Duodenal mucosa (tissue), 2 donors: ENCODE measurements around the gene OSM.
A peak's percentile ranks its signal among the peaks of the same experiment; 100 is the strongest.

ENCODE experiments used
- H3K27ac ChIP-seq: one replicate; pipeline ENCODE4 v1.7.0; 2013; ENCODE audit warnings: low read depth, low read length
- H3K27me3 ChIP-seq, 2 donors: one replicate each; pipeline ENCODE4 v1.7.0; 2013; ENCODE audit warnings: low read length in 2 of 2, control low read depth in 1 of 2; ENCODE audit not compliant: insufficient read depth in 2 of 2, control insufficient read depth in 1 of 2
- H3K36me3 ChIP-seq, 2 donors: one replicate each; pipeline ENCODE4 v1.7.0; 2013; ENCODE audit warnings: low read length in 2 of 2, control low read depth in 1 of 2; ENCODE audit not compliant: insufficient read depth in 2 of 2, control insufficient read depth in 1 of 2
- H3K4me1 ChIP-seq, 2 donors: one replicate each; pipeline ENCODE4 v1.7.0; 2013; ENCODE audit warnings: low read length in 2 of 2, control low read depth in 1 of 2; ENCODE audit not compliant: insufficient read depth in 2 of 2, control insufficient read depth in 1 of 2
- H3K4me3 ChIP-seq, 2 donors: one replicate each; pipeline ENCODE4 v1.7.0; 2013; ENCODE audit warnings: low read length in 2 of 2, low read depth in 1 of 2
- H3K9ac ChIP-seq, 2 donors: one replicate each; pipeline ENCODE4 v1.7.0; 2013; ENCODE audit warnings: low read length in 2 of 2, low read depth in 1 of 2
- H3K9me3 ChIP-seq, 2 donors: one replicate each; pipeline ENCODE4 v1.7.0; 2013; ENCODE audit warnings: low read length in 2 of 2, control low read depth in 1 of 2; ENCODE audit not compliant: control insufficient read depth in 1 of 2

The OSM gene

DNA sequence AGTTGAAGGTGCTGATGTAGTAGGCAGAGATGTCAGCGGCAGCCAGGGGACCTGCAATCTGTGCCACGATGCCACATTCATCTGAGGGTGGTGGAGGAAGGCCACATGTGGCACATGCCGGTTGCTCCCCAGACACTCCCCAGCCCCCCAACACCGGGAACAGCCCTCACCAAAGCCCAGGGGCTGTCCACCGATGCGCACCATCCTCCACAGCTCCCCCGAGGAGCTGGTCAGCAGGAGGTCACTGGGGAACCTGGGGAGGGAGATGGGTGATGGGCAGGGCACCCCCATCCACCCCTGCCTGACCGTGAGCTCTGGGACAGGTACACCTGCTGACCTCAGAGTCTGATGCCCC, 19.2 kb upstream of the OSM start:
- Histone ChIP-seq H3K9ac (no peak overlapping the region), H3K27me3 (no peaks in the 10 kb centered on the region), H3K4me3 (no peak overlapping the region), H3K4me1 (peaks cover 20 to 30% of the 10 kb centered on the region in 2 donors), H3K36me3 (peaks cover 0 to 4% of the 10 kb centered on the region in 2 donors), H3K27ac (no peak overlapping the region), H3K9me3 (no peaks in the 10 kb centered on the region)

DNA sequence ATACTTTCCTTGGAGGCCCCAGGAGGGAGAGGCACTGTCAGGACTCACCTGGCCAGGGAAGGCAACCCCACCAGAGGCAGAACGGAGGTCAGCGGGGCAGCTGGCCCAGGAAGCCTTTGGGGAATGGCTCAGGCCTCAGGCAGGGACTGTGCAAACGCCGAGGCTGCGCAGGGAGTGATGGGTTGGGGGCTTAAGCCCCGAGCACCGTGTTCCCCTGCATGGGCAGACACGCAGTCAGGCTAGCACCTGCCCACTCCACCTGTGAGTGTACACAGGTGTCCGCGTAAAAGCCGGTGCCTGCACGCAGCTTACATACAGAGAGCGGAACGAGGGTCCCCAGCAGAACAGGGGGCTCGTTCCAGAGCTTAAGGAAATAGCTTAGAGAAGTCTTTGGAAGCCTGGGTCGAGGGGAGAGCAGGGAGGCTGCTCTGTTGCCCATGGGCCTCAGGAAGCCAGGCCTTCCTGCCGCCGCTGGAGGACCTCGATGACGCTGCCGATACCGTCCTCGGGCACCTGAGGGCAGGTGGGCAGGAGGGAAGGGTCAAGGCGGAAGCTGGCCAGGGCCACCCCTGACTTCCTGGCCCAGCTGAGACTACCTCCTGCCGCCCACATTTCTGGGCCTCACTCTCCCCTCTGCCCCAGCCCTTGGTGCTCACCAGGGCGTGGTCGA, 18.7 kb upstream of the OSM start:
- peaks cover 15 to 25% of the 10 kb centered on the region in 2 donors for H3K4me1 ChIP-seq
- no peaks in the 10 kb centered on the region for H3K9me3 ChIP-seq
- no peak overlapping the region for H3K4me3 ChIP-seq
- no peak overlapping the region for H3K9ac ChIP-seq
- no peak overlapping the region for H3K27ac ChIP-seq
- peaks cover 0 to 4% of the 10 kb centered on the region in 2 donors for H3K36me3 ChIP-seq
- no peaks in the 10 kb centered on the region for H3K27me3 ChIP-seq

DNA sequence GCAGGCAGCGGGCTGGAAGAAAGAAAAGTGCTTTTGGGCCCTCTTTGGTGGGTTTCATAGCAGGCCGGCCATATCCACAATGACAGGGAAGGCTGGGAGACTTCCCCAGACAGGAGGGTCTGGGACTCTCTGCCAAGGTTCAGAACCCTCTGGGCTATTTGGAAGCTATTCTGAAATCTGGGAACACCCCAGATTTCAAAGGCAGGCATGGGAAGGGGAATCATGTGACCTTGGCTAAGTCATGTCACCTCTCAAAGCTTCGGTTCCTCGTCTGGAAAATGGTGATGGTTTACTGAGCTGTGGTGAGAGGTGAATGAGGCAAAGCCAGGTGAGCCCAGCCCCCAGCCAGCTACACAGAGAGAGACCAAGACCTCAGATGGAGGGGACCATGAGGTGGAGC, 18.0 kb upstream of the OSM start:
- H3K4me3 ChIP-seq = no peak overlapping the region
- H3K27ac ChIP-seq = no peak overlapping the region
- no peak overlapping the region for H3K9ac ChIP-seq
- peaks cover 0 to 4% of the 10 kb centered on the region in 2 donors for H3K36me3 ChIP-seq
- no peaks in the 10 kb centered on the region for H3K27me3 ChIP-seq
- peaks cover 10 to 19% of the 10 kb centered on the region in 2 donors for H3K4me1 ChIP-seq
- H3K9me3 ChIP-seq = no peaks in the 10 kb centered on the region

DNA sequence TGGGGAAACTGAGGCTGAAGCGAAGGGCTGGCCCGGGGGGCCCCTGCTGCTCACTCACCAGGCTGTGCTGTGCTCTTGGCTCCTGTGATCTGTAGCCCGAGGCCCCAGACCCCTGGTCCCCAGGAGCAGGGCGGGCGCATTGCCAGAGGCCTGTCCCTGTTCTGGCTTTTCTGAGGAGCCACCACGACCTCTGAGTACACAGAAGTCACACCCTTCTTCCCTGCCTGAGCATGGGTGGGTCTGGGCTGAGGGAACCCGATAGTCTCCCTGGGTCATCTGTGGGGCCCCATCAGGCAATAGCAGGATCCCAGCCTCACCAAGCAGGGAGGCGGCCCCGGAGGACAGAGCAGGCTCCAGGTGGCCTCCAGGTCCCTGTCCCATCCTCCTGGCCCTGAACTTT, 17.5 kb upstream of the OSM start:
- Histone ChIP-seq H3K36me3 (peaks cover 0 to 4% of the 10 kb centered on the region in 2 donors), H3K27ac (no peak overlapping the region), H3K4me3 (no peak overlapping the region), H3K9ac (no peak overlapping the region), H3K4me1 (peaks cover 10 to 20% of the 10 kb centered on the region in 2 donors), H3K9me3 (no peaks in the 10 kb centered on the region), H3K27me3 (no peaks in the 10 kb centered on the region)

DNA sequence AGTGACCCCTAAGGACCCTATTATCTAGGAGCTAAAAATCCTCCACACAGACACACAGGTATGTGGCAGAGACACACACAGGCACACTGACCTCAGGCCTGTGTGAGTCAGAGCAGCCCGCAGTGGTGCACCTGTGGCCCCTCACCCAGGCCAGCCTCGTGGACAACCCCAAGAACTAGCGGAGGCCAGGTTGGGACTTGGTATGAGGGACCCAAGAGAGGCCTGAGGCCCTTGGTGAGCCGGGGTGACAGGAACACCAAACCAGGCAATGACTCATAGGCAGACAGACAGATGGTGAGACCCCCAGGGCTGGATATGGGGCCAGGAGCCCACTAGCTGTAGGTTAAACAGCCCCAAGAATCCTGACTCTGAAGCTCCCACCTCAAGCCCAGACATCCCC, 16.7 kb upstream of the OSM start:
- no peaks in the 10 kb centered on the region for H3K27me3 ChIP-seq
- H3K36me3 ChIP-seq = peaks cover 0 to 4% of the 10 kb centered on the region in 2 donors
- no peak overlapping the region for H3K27ac ChIP-seq
- H3K4me3 ChIP-seq = no peak overlapping the region
- H3K9me3 ChIP-seq = no peaks in the 10 kb centered on the region
- no peak overlapping the region for H3K9ac ChIP-seq
- H3K4me1 ChIP-seq = peaks cover 13 to 20% of the 10 kb centered on the region in 2 donors

DNA sequence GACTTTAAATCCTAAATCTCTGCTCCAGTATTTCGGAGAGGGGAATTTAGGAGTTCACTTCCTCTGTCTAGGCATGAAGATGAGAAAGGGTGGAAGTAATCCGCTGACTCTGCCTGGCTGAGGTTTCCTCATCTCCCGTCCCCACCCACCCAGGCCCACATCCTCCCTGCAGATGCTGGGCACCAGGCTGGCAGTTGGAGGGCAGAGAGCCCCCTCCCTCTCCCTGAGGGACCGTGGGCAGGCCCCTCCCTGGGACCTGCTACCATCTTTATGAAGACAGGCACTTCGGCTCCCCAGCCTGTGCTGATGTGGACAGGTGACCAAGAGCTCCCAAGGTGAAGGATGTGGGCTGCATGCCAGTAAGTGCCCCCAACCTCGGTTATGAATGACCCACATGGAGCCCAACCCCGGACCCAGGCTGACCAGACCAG, 16.0 kb upstream of the OSM start:
- Histone ChIP-seq H3K9ac (no peak overlapping the region), H3K4me1 (peaks cover 14 to 21% of the 10 kb centered on the region in 2 donors), H3K4me3 (no peak overlapping the region), H3K9me3 (no peaks in the 10 kb centered on the region), H3K36me3 (peaks cover 0 to 4% of the 10 kb centered on the region in 2 donors), H3K27me3 (no peaks in the 10 kb centered on the region), H3K27ac (no peak overlapping the region)

DNA sequence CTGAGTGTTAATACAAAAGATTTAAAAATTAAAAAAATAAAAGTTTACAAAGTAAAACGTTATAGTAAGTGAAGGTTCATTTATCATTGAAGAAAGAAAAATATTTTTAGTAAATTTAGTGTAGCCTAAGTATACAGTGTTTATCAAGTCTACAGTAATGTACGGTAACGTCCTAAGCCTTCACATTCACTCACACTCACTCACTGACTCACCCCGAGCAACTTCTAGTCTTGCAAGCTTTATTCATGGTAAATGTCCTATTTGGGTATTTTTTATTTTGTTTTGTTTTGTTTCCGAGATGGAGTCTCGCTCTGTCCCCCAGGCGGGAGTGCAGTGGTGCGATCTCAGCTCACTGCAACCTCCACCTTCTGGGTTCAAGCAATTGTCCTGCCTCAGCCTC, 13.9 kb upstream of the OSM start:
- Histone ChIP-seq H3K27ac (no peak overlapping the region), H3K9ac (no peak overlapping the region), H3K4me1 (peaks cover 17 to 32% of the 10 kb centered on the region in 2 donors), H3K4me3 (no peak overlapping the region), H3K9me3 (no peaks in the 10 kb centered on the region), H3K27me3 (no peaks in the 10 kb centered on the region), H3K36me3 (peaks cover 0 to 4% of the 10 kb centered on the region in 2 donors)

DNA sequence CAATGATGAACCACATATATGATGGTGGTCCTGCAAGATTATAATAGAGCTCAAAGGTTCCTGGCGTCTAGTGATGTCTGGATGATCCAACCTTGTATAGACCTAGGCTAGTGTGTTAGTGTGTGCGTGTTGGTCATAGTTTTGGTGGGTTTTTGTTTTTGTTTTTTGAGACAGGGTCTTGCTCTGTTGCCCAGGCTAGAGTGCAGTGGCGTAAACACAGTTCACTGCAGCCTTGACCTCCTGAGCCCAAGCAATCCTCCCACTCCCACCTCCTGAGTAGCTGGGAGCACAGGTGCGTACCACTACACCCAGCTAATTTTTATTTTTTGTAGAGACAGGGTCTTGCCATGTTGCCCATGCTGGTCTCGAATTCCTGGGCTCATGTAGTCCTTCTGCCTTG, 13.3 kb upstream of the OSM start:
- H3K9me3 ChIP-seq = no peaks in the 10 kb centered on the region
- peaks cover 17 to 33% of the 10 kb centered on the region in 2 donors for H3K4me1 ChIP-seq
- H3K36me3 ChIP-seq = no peaks in the 10 kb centered on the region
- no peak overlapping the region for H3K27ac ChIP-seq
- no peak overlapping the region for H3K9ac ChIP-seq
- H3K4me3 ChIP-seq = no peak overlapping the region
- no peaks in the 10 kb centered on the region for H3K27me3 ChIP-seq

DNA sequence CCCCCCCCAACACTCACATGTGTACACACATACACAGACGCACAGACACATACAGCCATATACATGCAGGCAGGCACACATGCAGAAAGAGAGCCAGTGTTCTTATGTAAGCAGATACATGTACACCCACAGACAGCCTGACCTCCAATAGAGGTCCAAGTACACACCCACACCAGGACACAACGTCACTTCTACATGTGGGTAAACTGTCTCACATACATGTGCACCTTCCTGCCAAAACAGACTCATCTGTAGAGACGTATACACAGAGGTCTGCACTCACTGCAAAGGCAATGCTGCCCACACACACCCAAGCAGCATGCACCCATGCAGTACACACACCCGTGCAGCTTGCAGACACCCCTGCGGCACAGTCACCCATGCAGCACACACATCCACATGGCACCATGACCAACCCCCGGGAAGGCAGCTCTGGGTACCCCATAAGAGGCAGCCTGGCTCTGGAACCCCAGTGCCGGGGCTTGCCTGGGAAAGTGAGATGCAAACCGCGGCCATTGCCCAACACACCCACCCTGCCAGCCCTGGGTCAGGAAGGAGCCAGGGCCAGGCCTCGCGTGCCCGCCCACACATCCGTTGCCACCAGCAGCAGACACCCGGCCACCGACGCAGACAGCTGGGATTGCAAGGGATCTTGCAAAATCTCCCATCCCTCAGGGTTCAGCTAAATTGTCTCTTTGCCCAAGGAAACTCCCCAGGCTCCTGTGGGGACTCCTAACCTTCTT, 12.6 kb upstream of the OSM start:
- Histone ChIP-seq H3K4me1 (peaks cover 17 to 33% of the 10 kb centered on the region in 2 donors), H3K9ac (no peak overlapping the region), H3K9me3 (no peaks in the 10 kb centered on the region), H3K36me3 (no peaks in the 10 kb centered on the region), H3K27ac (no peak overlapping the region), H3K27me3 (no peaks in the 10 kb centered on the region), H3K4me3 (no peak overlapping the region)

DNA sequence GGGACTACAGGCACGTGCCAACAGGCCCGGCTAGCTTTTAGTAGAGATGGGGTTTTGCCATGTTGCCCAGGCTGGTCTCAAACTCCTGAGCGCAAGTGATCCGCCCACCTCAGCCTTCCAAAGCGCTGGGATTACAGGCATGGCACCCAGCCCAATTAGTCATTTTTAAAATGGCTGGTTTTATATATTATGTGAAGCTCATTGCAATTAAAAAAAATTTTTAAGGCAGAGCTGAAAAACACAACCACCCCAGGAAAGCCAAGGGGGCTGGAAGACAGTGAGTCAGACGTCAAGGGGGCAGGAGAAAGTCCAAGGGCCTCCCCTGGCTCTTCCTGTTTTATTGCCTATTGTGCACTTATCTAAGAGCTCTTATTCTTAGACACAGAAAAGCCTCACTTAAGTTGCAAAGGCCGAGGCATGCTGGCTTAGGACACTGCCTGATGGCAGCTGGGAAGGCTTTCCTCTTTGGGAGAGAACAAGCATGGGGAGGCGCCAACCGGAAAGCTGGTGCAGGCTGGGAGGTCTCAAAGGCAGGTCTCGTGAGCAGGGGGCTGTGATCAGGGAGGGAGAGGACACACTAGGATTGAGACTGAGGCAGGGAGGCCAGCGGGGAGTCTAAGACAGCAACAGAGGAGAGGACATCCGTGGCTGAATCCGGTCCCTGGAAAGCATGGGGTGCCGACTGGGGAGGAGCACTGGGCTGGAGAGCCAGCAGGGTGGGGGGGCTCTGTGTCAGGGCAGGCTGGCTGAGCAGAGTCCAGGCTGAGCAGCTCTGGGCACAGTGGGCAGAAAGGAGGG, 11.1 kb upstream of the OSM start:
- Histone ChIP-seq H3K27me3 (no peaks in the 10 kb centered on the region), H3K9ac (peak overlapping the region in 1 of 2 donors; percentile 57), H3K27ac (peak overlapping the region; percentile 64), H3K4me1 (peaks cover 17 to 33% of the 10 kb centered on the region in 2 donors), H3K9me3 (no peaks in the 10 kb centered on the region), H3K4me3 (no peak overlapping the region), H3K36me3 (no peaks in the 10 kb centered on the region)
